Upper lobe of left lung (tissue), 6 donors: ENCODE results near the gene TMEM161A. TPM values are rescaled to one million over a fixed set of nuclear protein-coding genes. Genes with fewer than 3 reads are reported as not detected.
A peak's percentile ranks its signal among the peaks of the same experiment; 100 is the strongest.

Experiments
- ATAC-seq, 2 donors: fragments of 200-7000 bp; cut with Tn5 transposase; one replicate each; pipeline ENCODE4 v1.9.1; 2022; ENCODE audit warnings: mild to moderate bottlenecking in 2 of 2, moderate library complexity in 2 of 2; ENCODE audit not compliant: low FRiP score in 2 of 2
- DNase-seq, 2 donors: peaks; one replicate each; pipeline ENCODE4 v3.0.0-alpha.2; 2019 to 2020
- H3K27ac ChIP-seq, 4 donors: fragments of 200-600 bp; sonication (generic); one replicate each; pipeline ENCODE4 v1.5.1; 2016 to 2019
- H3K27me3 ChIP-seq, 4 donors: fragments of 200-600 bp; sonication (generic); one replicate each; pipeline ENCODE4 v1.5.1; 2017 to 2019
- H3K36me3 ChIP-seq, 4 donors: fragments of 200-600 bp; sonication (generic); one replicate each; pipeline ENCODE4 v1.5.1; 2016 to 2019
- H3K4me1 ChIP-seq, 4 donors: fragments of 200-600 bp; sonication (generic); one replicate each; pipeline ENCODE4 v1.5.1; 2018 to 2019
- H3K4me3 ChIP-seq, 4 donors: fragments of 200-600 bp; sonication (generic); one replicate each; pipeline ENCODE4 v1.5.1; 2017 to 2019; ENCODE audit warnings: mild to moderate bottlenecking in 2 of 4, moderate library complexity in 1 of 4
- H3K9me3 ChIP-seq, 4 donors: fragments of 200-600 bp; sonication (generic); one replicate each; pipeline ENCODE4 v1.5.1; 2018 to 2019
- EP300 ChIP-seq, 4 donors: sonication (generic); formaldehyde crosslinking; IDR thresholded peaks; one replicate each; pipeline ENCODE4 v1.5.1; 2017; ENCODE audit warnings: antibody characterized with exemption in 4 of 4, control low read depth in 2 of 4
- POLR2A ChIP-seq, 4 donors: fragments of 450-650 bp; IDR thresholded peaks; one replicate each; pipeline ENCODE4 v1.5.1; 2016 to 2017; ENCODE audit warnings: antibody characterized with exemption in 4 of 4, mild to moderate bottlenecking in 2 of 4
- POLR2AphosphoS5 ChIP-seq, 2 donors: sonication (generic); formaldehyde crosslinking; IDR thresholded peaks; one replicate each; pipeline ENCODE4 v1.5.1; 2017; ENCODE audit warnings: antibody characterized with exemption in 2 of 2
- WGBS, 2 donors: methylation state at CpG; one replicate each; pipeline ENCODE4 v1.1.5; 2017 to 2018; 5-methylcytosine and 5-hydroxymethylcytosine counted together
- total RNA-seq, 6 donors: library from RNA; depleted of rRNA in 4 of 6; stranded (reverse); fragments of >200 nt in 4 of 6; gene quantifications; one replicate each; pipeline versions ENCODE4 v1.1.0 to v1.2.1, GENCODE V29; 2016 to 2021
- TF ChIP-seq, protein P1 (sequence below), 6 experiments: fragments of 450-650 bp in 4 of 6; fragments of 200-600 bp in 2 of 6; sonication (generic) in 2 of 6; IDR thresholded peaks; one replicate each; pipeline ENCODE4 v1.5.1; 2016 to 2019; ENCODE audit warnings: antibody characterized with exemption in 6 of 6
- donor health status: DM: no; HTN: no; CAD: no; lungs with moderate emphysema.
- donor health status: DM: no; HTN: yes; CAD: no; lungs with severe emphysema.

TMEM161A gene
- total RNA-seq, 6 donors from 2014 or later, result 18.7 to 31.6 (median 26.2) TPM

DNA sequence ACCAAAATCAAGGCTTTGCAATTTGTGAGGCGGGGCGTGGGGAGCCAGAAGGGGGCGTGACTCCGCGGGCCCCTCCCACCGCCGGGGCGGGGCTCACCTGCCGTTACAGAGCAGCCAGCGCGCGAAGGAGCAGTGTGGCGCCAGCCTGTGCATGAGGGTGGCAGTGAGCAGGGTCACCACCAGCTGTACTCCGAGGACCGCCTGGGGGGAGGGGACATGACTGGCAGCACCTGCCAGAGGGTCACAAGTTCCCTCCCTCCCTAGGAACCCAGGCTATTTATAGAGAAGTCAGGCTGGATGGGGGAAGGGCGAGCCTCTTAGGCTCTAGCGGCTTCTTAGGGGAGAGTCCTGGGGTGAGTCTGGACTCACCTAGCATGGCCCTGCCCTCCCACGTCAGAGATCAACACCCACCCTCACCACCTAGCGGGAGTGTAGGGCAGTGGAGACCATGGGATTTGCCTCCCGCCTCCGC is 3.6 kb downstream of the TMEM161A start:
- Histone ChIP-seq H3K27me3 (no peaks in the 10 kb centered on the region), H3K4me1 (peaks cover 0 to 27% (median 11%) of the 10 kb centered on the region in 4 donors), H3K4me3 (no peak overlapping the region), H3K36me3 (peaks cover 0 to 6% (median 0%) of the 10 kb centered on the region in 4 donors), H3K9me3 (peaks cover 4 to 12% (median 10%) of the 10 kb centered on the region in 4 donors), H3K27ac (no peak overlapping the region)
- ATAC-seq (peak in 1 of 2 donors; percentile 16), DNase-seq (peak; percentile 77 to 91)
- WGBS, 2 donors, result 30 to 39% methylated on average over 19 to 21 of the region's 21 CpGs
- no peak for TF ChIP-seq POLR2A (IDR thresholded peaks at IDR 0.05)
- TF ChIP-seq, protein P1, sequence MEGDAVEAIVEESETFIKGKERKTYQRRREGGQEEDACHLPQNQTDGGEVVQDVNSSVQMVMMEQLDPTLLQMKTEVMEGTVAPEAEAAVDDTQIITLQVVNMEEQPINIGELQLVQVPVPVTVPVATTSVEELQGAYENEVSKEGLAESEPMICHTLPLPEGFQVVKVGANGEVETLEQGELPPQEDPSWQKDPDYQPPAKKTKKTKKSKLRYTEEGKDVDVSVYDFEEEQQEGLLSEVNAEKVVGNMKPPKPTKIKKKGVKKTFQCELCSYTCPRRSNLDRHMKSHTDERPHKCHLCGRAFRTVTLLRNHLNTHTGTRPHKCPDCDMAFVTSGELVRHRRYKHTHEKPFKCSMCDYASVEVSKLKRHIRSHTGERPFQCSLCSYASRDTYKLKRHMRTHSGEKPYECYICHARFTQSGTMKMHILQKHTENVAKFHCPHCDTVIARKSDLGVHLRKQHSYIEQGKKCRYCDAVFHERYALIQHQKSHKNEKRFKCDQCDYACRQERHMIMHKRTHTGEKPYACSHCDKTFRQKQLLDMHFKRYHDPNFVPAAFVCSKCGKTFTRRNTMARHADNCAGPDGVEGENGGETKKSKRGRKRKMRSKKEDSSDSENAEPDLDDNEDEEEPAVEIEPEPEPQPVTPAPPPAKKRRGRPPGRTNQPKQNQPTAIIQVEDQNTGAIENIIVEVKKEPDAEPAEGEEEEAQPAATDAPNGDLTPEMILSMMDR (IDR thresholded peaks at IDR 0.05), result no peak
- TF ChIP-seq POLR2AphosphoS5 (IDR thresholded peaks at IDR 0.05), result no peak
- TF ChIP-seq EP300 (IDR thresholded peaks at IDR 0.05), result no peak

- peaks cover 4 to 12% (median 10%) of the 10 kb centered on the region in 4 donors for H3K9me3 ChIP-seq
- DNase-seq (no peak), ATAC-seq (no peak)
- peaks cover 0 to 22% (median 11%) of the 10 kb centered on the region in 4 donors for H3K4me1 ChIP-seq
- no peak for TF ChIP-seq POLR2AphosphoS5 (IDR thresholded peaks at IDR 0.05)
- TF ChIP-seq POLR2A (IDR thresholded peaks at IDR 0.05), result no peak
- TF ChIP-seq EP300 (IDR thresholded peaks at IDR 0.05), result no peak
- TF ChIP-seq, protein P1 (IDR thresholded peaks at IDR 0.05), result no peak
- WGBS, 2 donors, result 88 to 92% methylated on average over 6 of the region's 6 CpGs
- no peak overlapping the region for H3K4me3 ChIP-seq
- H3K27me3 ChIP-seq, result no peaks in the 10 kb centered on the region
- H3K27ac ChIP-seq, result no peak overlapping the region
- peaks cover 0 to 6% (median 0%) of the 10 kb centered on the region in 4 donors for H3K36me3 ChIP-seq
These were observed 4.3 kb downstream of the TMEM161A start for GRCh38 chr19:19133985-19134384.

- ATAC-seq (no peak), DNase-seq (peak in 1 of 2 donors; percentile 61)
- TF ChIP-seq, protein P1 (IDR thresholded peaks at IDR 0.05), result no peak
- TF ChIP-seq POLR2A (IDR thresholded peaks at IDR 0.05), result no peak
- no peak for TF ChIP-seq EP300 (IDR thresholded peaks at IDR 0.05)
- TF ChIP-seq POLR2AphosphoS5 (IDR thresholded peaks at IDR 0.05), result no peak
- Histone ChIP-seq H3K4me3 (no peak overlapping the region), H3K27me3 (no peaks in the 10 kb centered on the region), H3K4me1 (peaks cover 0 to 16% (median 11%) of the 10 kb centered on the region in 4 donors), H3K36me3 (peaks cover 0 to 6% (median 0%) of the 10 kb centered on the region in 4 donors), H3K27ac (no peak overlapping the region), H3K9me3 (peaks cover 4 to 12% (median 10%) of the 10 kb centered on the region in 4 donors)
- 99 to 100% methylated on average over 7 of the region's 12 CpGs for WGBS, 2 donors
These were observed 5.4 kb downstream of the TMEM161A start for GRCh38 chr19:19132912-19133311.

GRCh38 chr19:19131989-19132388 is 6.3 kb downstream of the TMEM161A start:
- no peaks in the 10 kb centered on the region for H3K27me3 ChIP-seq
- no peak overlapping the region for H3K27ac ChIP-seq
- H3K4me3 ChIP-seq, result no peak overlapping the region
- H3K4me1 ChIP-seq, result peaks cover 0 to 6% (median 2%) of the 10 kb centered on the region in 4 donors
- peaks cover 0 to 6% (median 0%) of the 10 kb centered on the region in 4 donors for H3K36me3 ChIP-seq
- ATAC-seq (no peak), DNase-seq (no peak)
- TF ChIP-seq EP300 (IDR thresholded peaks at IDR 0.05), result no peak
- TF ChIP-seq POLR2A (IDR thresholded peaks at IDR 0.05), result no peak
- TF ChIP-seq POLR2AphosphoS5 (IDR thresholded peaks at IDR 0.05), result no peak
- TF ChIP-seq, protein P1 (IDR thresholded peaks at IDR 0.05), result no peak
- H3K9me3 ChIP-seq, result peaks cover 4 to 12% (median 10%) of the 10 kb centered on the region in 4 donors
- 74 to 93% methylated on average over 3 of the region's 3 CpGs for WGBS, 2 donors

DNA sequence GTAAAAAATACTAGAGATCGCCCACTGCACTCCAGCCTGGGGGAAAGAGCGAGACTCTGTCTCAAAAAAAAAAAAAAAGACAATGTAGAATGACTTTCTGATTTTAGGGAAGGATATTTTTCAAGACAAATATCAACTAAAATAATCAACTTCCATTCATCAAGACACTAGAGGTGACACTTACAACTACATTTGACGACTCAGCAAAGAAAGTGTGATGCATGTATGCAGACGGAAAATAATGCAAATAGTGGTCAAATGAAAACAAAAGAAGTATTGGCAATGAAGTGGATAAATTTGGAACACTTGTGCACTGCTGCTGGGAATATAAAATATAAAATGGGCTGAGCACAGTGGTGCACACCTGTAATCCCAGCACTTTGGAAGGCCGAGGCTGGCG is 12.2 kb downstream of the TMEM161A start:
- Histone ChIP-seq H3K4me1 (no peaks in the 10 kb centered on the region), H3K27me3 (no peaks in the 10 kb centered on the region), H3K36me3 (peaks cover 0 to 4% (median 0%) of the 10 kb centered on the region in 4 donors), H3K27ac (no peak overlapping the region), H3K4me3 (no peak overlapping the region), H3K9me3 (no peaks in the 10 kb centered on the region)
- no peak for ATAC-seq
- WGBS, 2 donors, result 96 to 98% methylated on average over 6 of the region's 6 CpGs
- no peak for TF ChIP-seq EP300 (IDR thresholded peaks at IDR 0.05)
- TF ChIP-seq POLR2A (IDR thresholded peaks at IDR 0.05), result no peak
- TF ChIP-seq, protein P1 (IDR thresholded peaks at IDR 0.05), result no peak
- no peak for TF ChIP-seq POLR2AphosphoS5 (IDR thresholded peaks at IDR 0.05)
- no peak for DNase-seq
